Mesothelial cell of epicardium (in vitro differentiated cells): ENCODE data around the gene PXMP4. TPM values are rescaled to one million over a fixed set of nuclear protein-coding genes. Genes with fewer than 3 reads are reported as not detected.

ENCODE experiments used
- DNase-seq, 2 experiments: peaks; one replicate each; pipeline ENCODE4 v3.0.0; 2021; ENCODE audit warnings: low spot score in 2 of 2; ENCODE audit not compliant: unreplicated experiment in 2 of 2
- H3K27ac Mint-ChIP-seq: 2 replicates; pipeline ENCODE4 v1.8.0; 2021; ENCODE audit warnings: mixed read lengths
- H3K27me3 Mint-ChIP-seq: 2 replicates; pipeline ENCODE4 v1.8.0; 2021; ENCODE audit warnings: low read depth, mixed read lengths
- H3K36me3 Mint-ChIP-seq: 2 replicates; pipeline ENCODE4 v1.8.0; 2021; ENCODE audit warnings: mixed read lengths
- H3K4me1 Mint-ChIP-seq: 2 replicates; pipeline ENCODE4 v1.8.0; 2021; ENCODE audit warnings: mixed read lengths
- H3K4me3 Mint-ChIP-seq: 2 replicates; pipeline ENCODE4 v1.8.0; 2021; ENCODE audit warnings: mild to moderate bottlenecking, moderate library complexity, mixed read lengths
- H3K9me3 Mint-ChIP-seq: 2 replicates; pipeline ENCODE4 v1.8.0; 2021; ENCODE audit warnings: mixed read lengths
- total RNA-seq: library from RNA; stranded (reverse); gene quantifications from 3 replicates; pipeline ENCODE4 v1.2.1, GENCODE V29; 2021
- TF ChIP-seq, protein P1 (sequence below): fragments of 200-600 bp; sonication (generic); IDR thresholded peaks from one replicate; pipeline ENCODE4 v1.5.0; 2021; ENCODE audit warnings: antibody characterized with exemption; ENCODE audit not compliant: unreplicated experiment

The PXMP4 gene
- total RNA-seq, 1 donor from 2014 or later = 7.5 TPM

DNA sequence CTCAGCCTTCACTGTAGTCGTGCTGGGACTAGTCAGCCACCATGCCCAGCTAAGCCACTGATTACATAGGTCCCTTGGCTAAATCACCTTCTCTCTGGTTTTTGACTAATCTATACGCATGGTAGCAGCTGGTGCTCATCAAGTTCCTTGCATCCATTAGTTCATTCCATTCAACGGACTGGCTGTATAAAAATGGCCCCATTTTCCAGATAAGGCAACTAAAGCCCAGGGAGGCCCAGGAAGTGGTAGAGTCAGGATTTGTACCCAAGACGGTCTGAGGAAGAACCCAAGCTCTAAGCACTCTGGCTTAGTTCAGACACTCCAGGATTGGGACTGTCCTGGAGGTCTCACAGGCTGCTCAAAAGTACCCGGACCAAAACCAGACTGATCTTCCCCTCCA lies 38.8 kb downstream of the PXMP4 start:
- TF ChIP-seq, protein P1, sequence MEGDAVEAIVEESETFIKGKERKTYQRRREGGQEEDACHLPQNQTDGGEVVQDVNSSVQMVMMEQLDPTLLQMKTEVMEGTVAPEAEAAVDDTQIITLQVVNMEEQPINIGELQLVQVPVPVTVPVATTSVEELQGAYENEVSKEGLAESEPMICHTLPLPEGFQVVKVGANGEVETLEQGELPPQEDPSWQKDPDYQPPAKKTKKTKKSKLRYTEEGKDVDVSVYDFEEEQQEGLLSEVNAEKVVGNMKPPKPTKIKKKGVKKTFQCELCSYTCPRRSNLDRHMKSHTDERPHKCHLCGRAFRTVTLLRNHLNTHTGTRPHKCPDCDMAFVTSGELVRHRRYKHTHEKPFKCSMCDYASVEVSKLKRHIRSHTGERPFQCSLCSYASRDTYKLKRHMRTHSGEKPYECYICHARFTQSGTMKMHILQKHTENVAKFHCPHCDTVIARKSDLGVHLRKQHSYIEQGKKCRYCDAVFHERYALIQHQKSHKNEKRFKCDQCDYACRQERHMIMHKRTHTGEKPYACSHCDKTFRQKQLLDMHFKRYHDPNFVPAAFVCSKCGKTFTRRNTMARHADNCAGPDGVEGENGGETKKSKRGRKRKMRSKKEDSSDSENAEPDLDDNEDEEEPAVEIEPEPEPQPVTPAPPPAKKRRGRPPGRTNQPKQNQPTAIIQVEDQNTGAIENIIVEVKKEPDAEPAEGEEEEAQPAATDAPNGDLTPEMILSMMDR = no peak
- Mint-ChIP-seq H3K27ac (no peak overlapping the region), H3K9me3 (no peaks in the 10 kb centered on the region), H3K36me3 (peaks cover 4% of the 10 kb centered on the region), H3K4me3 (no peak overlapping the region), H3K27me3 (no peaks in the 10 kb centered on the region), H3K4me1 (peaks cover 9% of the 10 kb centered on the region)
- no peak for DNase-seq

DNA sequence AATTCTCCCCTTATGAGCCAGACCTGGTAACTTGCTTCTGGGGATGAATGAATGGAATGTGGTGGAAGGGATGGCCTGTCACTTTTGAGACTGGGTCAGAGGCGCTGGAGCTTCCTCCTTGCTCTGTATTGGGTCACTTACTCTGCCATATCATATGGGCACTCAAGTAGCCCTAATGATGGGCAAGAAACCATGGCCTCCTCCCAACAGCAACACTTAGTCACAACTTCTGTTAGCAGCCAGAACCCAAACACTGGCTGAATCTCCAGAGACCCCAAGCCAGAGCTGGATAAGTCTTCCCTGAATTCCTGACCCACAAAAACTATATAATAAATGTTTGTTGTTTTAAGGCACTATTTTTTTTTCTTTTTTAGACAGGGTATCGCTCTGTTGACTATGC lies 39.4 kb downstream of the PXMP4 start:
- Mint-ChIP-seq H3K27ac (no peak overlapping the region), H3K4me1 (peaks cover 14% of the 10 kb centered on the region), H3K9me3 (no peaks in the 10 kb centered on the region)

GRCh38 chr20:33679758-33680485 lies 40.2 kb downstream of the PXMP4 start:
- Mint-ChIP-seq H3K4me1 (peaks cover 17% of the 10 kb centered on the region), H3K4me3 (no peak overlapping the region), H3K27ac (no peak overlapping the region), H3K36me3 (peaks cover 4% of the 10 kb centered on the region), H3K27me3 (no peaks in the 10 kb centered on the region), H3K9me3 (no peaks in the 10 kb centered on the region)
- TF ChIP-seq, protein P1 = no peak
- DNase-seq = no peak

More for the DNA sequence above, 39.4 kb downstream of the PXMP4 start:
- Mint-ChIP-seq H3K36me3 (peaks cover 4% of the 10 kb centered on the region), H3K27me3 (no peaks in the 10 kb centered on the region), H3K4me3 (no peak overlapping the region)
- DNase-seq = no peak
- TF ChIP-seq, protein P1 = no peak

GRCh38 chr20:33677991-33678702 lies 42.0 kb downstream of the PXMP4 start:
- Mint-ChIP-seq H3K9me3 (no peaks in the 10 kb centered on the region), H3K27me3 (no peaks in the 10 kb centered on the region), H3K4me1 (peaks cover 22% of the 10 kb centered on the region), H3K27ac (no peak overlapping the region), H3K4me3 (no peak overlapping the region), H3K36me3 (peaks cover 4% of the 10 kb centered on the region)
- DNase-seq = no peak
- TF ChIP-seq, protein P1 = no peak

DNA sequence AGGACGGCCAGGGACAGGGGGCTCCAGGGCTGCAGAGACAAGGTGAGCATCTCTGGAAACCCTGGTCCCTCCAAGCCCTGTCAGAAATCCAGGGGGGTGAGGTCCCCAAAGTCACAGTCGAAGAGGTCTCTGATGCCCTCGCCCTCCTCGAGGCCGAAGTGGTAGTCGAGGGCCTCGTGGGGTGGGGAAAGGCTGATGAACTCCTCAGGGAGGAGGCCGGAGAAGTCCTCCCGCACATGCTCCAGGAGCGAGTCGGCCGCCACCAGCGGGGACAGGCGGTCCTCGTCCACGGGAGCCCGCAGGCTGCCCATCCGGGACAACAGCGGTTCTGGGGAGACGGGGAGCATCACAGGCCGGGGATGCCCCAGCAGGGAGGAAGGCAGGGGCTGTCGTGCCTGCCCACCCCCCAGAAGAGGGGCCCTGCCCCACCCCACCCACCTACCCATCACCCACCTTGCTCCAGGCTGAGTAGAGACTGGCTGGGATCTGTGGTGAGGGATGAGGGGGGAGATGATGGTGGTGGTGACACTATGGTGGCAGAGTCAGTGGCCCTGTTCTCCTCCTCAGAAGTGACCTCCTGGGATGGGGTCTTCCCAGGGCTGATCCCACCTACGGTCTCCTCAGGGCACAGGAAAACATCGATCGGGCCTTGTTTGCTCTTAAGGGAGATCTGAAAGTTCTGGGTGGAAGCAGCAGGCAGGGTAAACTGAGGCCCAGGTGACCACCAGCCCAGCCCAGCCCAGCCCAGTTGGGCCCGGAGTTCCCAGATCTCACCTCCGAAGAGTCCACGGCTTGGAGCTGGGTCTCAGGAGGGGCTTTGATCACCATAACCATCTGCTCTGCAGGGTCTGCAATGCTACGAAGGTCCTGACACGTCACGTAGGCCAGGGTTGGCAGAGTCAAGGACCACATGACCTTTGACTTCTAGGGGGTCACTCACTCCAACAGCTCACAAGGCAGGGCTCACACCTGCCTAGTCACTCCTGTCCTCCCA lies 43.2 kb downstream of the PXMP4 start:
- Mint-ChIP-seq H3K4me3 (no peak overlapping the region), H3K27ac (no peak overlapping the region), H3K4me1 (peaks cover 34% of the 10 kb centered on the region), H3K9me3 (no peaks in the 10 kb centered on the region), H3K36me3 (peaks cover 4% of the 10 kb centered on the region), H3K27me3 (no peaks in the 10 kb centered on the region)
- TF ChIP-seq, protein P1 = no peak
- DNase-seq = no peak
